Stimulated activated effector memory CD8-positive, alpha-beta T cell treated with anti-CD3 and anti-CD28 coated beads, Interleukin-12 subunit alpha, Interleukin-12 subunit beta, amount 100 ng/mL, for 72 hours (primary cell): ENCODE results near the gene MAFG.

ENCODE experiments used
- ATAC-seq: fragments of 150-1000 bp; cut with Tn5 transposase; 2 replicates; pipeline ENCODE4 v1.10.0; 2021
- DNase-seq, 2 donors: peaks; one replicate each; pipeline ENCODE4 v3.0.0; 2021 to 2022; ENCODE audit warnings: low spot score in 2 of 2
- H3K27ac Mint-ChIP-seq: one replicate; pipeline ENCODE4 v1.8.0; 2022; ENCODE audit warnings: mild to moderate bottlenecking, mixed read lengths
- H3K36me3 Mint-ChIP-seq: one replicate; pipeline ENCODE4 v1.8.0; 2022; ENCODE audit warnings: mild to moderate bottlenecking, mixed read lengths
- H3K4me1 Mint-ChIP-seq: one replicate; pipeline ENCODE4 v1.8.0; 2022; ENCODE audit warnings: mixed read lengths
- H3K4me3 Mint-ChIP-seq: one replicate; pipeline ENCODE4 v1.8.0; 2022; ENCODE audit warnings: mild to moderate bottlenecking, mixed read lengths
- H3K9me3 Mint-ChIP-seq: one replicate; pipeline ENCODE4 v1.8.0; 2022; ENCODE audit warnings: mixed read lengths

The MAFG gene

GRCh38 chr17:81888988-81889595 lies 38.4 kb downstream of the MAFG start:
- ATAC-seq (no peak), DNase-seq (no peak)
- peaks cover 33% of the 10 kb centered on the region for H3K4me1 Mint-ChIP-seq
- no peaks in the 10 kb centered on the region for H3K9me3 Mint-ChIP-seq
- peak overlapping the region; percentile 79 for H3K27ac Mint-ChIP-seq
- peak overlapping the region; percentile 82 for H3K4me3 Mint-ChIP-seq
- peaks cover 90% of the 10 kb centered on the region for H3K36me3 Mint-ChIP-seq

GRCh38 chr17:81888105-81888987 lies 39.2 kb downstream of the MAFG start:
- Mint-ChIP-seq H3K9me3 (no peaks in the 10 kb centered on the region), H3K36me3 (peaks cover 90% of the 10 kb centered on the region), H3K4me3 (peak overlapping the region; percentile 82), H3K4me1 (peaks cover 33% of the 10 kb centered on the region), H3K27ac (peak overlapping the region; percentile 79)
- DNase-seq (no peak), ATAC-seq (no peak)

- H3K4me3 Mint-ChIP-seq = no peak overlapping the region
- ATAC-seq = peak; percentile 9
Observed at GRCh38 chr17:81885869-81886548, 41.5 kb downstream of the MAFG start.

GRCh38 chr17:81885454-81885853 lies 42.1 kb downstream of the MAFG start:
- Mint-ChIP-seq H3K27ac (peak overlapping the region; percentile 73), H3K4me3 (no peak overlapping the region), H3K4me1 (peaks cover 29% of the 10 kb centered on the region), H3K9me3 (no peaks in the 10 kb centered on the region), H3K36me3 (peaks cover 100% of the 10 kb centered on the region)
- ATAC-seq (peak; percentile 33), DNase-seq (no peak)

More at GRCh38 chr17:81885869-81886548, 41.5 kb downstream of the MAFG start:
- Mint-ChIP-seq H3K9me3 (no peaks in the 10 kb centered on the region), H3K36me3 (peaks cover 100% of the 10 kb centered on the region), H3K27ac (peak overlapping the region; percentile 73), H3K4me1 (peaks cover 29% of the 10 kb centered on the region)
- no peak for DNase-seq

- no peak for DNase-seq
- peaks cover 100% of the 10 kb centered on the region for H3K36me3 Mint-ChIP-seq
- no peak overlapping the region for H3K4me3 Mint-ChIP-seq
- no peak for ATAC-seq
- H3K9me3 Mint-ChIP-seq = no peaks in the 10 kb centered on the region
- peaks cover 29% of the 10 kb centered on the region for H3K4me1 Mint-ChIP-seq
- no peak overlapping the region for H3K27ac Mint-ChIP-seq
Observed at GRCh38 chr17:81884968-81885367, 42.6 kb downstream of the MAFG start.

GRCh38 chr17:81884520-81884919 lies 43.0 kb downstream of the MAFG start:
- H3K4me3 Mint-ChIP-seq = no peak overlapping the region
- ATAC-seq = peak; percentile 34
- peaks cover 29% of the 10 kb centered on the region for H3K4me1 Mint-ChIP-seq
- H3K36me3 Mint-ChIP-seq = peaks cover 100% of the 10 kb centered on the region
- no peak for DNase-seq
- no peak overlapping the region for H3K27ac Mint-ChIP-seq
- no peaks in the 10 kb centered on the region for H3K9me3 Mint-ChIP-seq

GRCh38 chr17:81879121-81879520 lies 48.4 kb downstream of the MAFG start:
- H3K4me3 Mint-ChIP-seq = no peak overlapping the region
- peaks cover 75% of the 10 kb centered on the region for H3K36me3 Mint-ChIP-seq
- H3K27ac Mint-ChIP-seq = no peak overlapping the region
- no peaks in the 10 kb centered on the region for H3K9me3 Mint-ChIP-seq
- ATAC-seq (no peak), DNase-seq (no peak)
- no peaks in the 10 kb centered on the region for H3K4me1 Mint-ChIP-seq

- Mint-ChIP-seq H3K4me1 (peaks cover under 1% of the 10 kb centered on the region), H3K4me3 (no peak overlapping the region), H3K36me3 (peaks cover 68% of the 10 kb centered on the region), H3K9me3 (no peaks in the 10 kb centered on the region), H3K27ac (no peak overlapping the region)
- no peak for DNase-seq
- no peak for ATAC-seq
Observed at GRCh38 chr17:81878294-81878693, 49.2 kb downstream of the MAFG start.

- H3K27ac Mint-ChIP-seq = peak overlapping the region; percentile 72
- no peak for DNase-seq
- H3K4me3 Mint-ChIP-seq = no peak overlapping the region
- peaks cover 8% of the 10 kb centered on the region for H3K4me1 Mint-ChIP-seq
- peaks cover 68% of the 10 kb centered on the region for H3K36me3 Mint-ChIP-seq
- no peak for ATAC-seq
- no peaks in the 10 kb centered on the region for H3K9me3 Mint-ChIP-seq
Observed at GRCh38 chr17:81877569-81877968, 50.0 kb downstream of the MAFG start.

- peak; percentile 96 to 97 for DNase-seq
- Mint-ChIP-seq H3K36me3 (peaks cover 65% of the 10 kb centered on the region), H3K9me3 (no peaks in the 10 kb centered on the region), H3K4me1 (peaks cover 47% of the 10 kb centered on the region), H3K4me3 (peak overlapping the region; percentile 84), H3K27ac (peak overlapping the region; percentile 93)
- ATAC-seq = peak; percentile 5
Observed at GRCh38 chr17:81871387-81872230, 55.9 kb downstream of the MAFG start.

- peak; percentile 76 for ATAC-seq
- Mint-ChIP-seq H3K9me3 (no peaks in the 10 kb centered on the region), H3K36me3 (peaks cover 71% of the 10 kb centered on the region), H3K4me3 (peak within 1 kb of the TSS; percentile 84), H3K27ac (peak within 1 kb of the TSS; percentile 96), H3K4me1 (peaks cover 50% of the 10 kb centered on the region)
- DNase-seq = peak in 1 of 2 donors; percentile 60
Observed at GRCh38 chr17:81870981-81871386, 56.6 kb downstream of the MAFG start, which contains the start of gene ARHGDIA. Gene ARHGDIA, minus strand, starts transcription at chr17:81871337. Its CDS starts 1,407 bp downstream, at chr17:81869930.

GRCh38 chr17:81870131-81870980 lies 57.2 kb downstream of the MAFG start:
- Mint-ChIP-seq H3K36me3 (peaks cover 78% of the 10 kb centered on the region), H3K9me3 (no peaks in the 10 kb centered on the region), H3K4me1 (peaks cover 55% of the 10 kb centered on the region), H3K27ac (peak overlapping the region; percentile 96), H3K4me3 (peak overlapping the region; percentile 84)
- ATAC-seq (peak; percentile 49), DNase-seq (peak; percentile 27 to 78)

- DNase-seq (peak; percentile 60 to 85), ATAC-seq (peak; percentile 22)
- Mint-ChIP-seq H3K4me1 (peaks cover 57% of the 10 kb centered on the region), H3K9me3 (no peaks in the 10 kb centered on the region), H3K4me3 (peak overlapping the region; percentile 84), H3K36me3 (peaks cover 86% of the 10 kb centered on the region), H3K27ac (peak overlapping the region; percentile 96)
Observed at GRCh38 chr17:81869221-81870130, 58.1 kb downstream of the MAFG start.
